Measurements from ENCODE around the gene BHMT.

GRCh38 chr5:79168031-79168430 lies 56.4 kb downstream of the BHMT start:
- TF ChIP-seq CTCF (IDR thresholded peaks at IDR 0.05) (no peak), POLR2A (IDR thresholded peaks at IDR 0.05) (no peak)

All from right lobe of liver (tissue), 4 donors.